GM19025 (cell line): ENCODE measurements around the gene WNT8B.

Source experiments
- ATAC-seq: cut with Tn5 transposase; IDR thresholded peaks from one replicate; pipeline ENCODE4 v1.9.1; 2021; ENCODE audit warnings: mild to moderate bottlenecking, low read depth, moderate library complexity; ENCODE audit not compliant: unreplicated experiment

The WNT8B gene, protein sequence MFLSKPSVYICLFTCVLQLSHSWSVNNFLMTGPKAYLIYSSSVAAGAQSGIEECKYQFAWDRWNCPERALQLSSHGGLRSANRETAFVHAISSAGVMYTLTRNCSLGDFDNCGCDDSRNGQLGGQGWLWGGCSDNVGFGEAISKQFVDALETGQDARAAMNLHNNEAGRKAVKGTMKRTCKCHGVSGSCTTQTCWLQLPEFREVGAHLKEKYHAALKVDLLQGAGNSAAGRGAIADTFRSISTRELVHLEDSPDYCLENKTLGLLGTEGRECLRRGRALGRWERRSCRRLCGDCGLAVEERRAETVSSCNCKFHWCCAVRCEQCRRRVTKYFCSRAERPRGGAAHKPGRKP

DNA sequence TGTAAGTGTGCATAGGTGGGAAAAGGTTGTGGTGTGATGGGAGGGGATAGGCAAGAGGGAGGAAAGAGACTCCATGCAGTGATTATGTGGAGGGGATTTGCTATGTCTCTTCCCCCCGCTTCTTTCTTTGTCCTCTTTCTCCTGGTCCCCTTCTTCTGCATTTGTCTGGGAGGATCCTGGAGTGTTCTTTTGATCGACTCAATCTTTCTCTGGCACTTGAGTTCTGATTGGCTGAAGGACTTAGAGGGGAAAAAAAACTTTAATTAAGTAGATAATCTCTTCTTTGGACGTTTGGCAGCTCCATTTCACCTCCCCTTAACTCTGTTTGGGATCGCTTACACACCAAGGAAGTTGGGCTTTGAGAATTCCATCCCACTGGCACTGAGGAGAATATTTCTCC lies at the start of gene WNT8B:
WNT8B (plus strand) TSS at position 301 of the 400 bp plus-strand sequence. CDS start 160 bp downstream, outside the sequence.
- no peak for ATAC-seq

DNA sequence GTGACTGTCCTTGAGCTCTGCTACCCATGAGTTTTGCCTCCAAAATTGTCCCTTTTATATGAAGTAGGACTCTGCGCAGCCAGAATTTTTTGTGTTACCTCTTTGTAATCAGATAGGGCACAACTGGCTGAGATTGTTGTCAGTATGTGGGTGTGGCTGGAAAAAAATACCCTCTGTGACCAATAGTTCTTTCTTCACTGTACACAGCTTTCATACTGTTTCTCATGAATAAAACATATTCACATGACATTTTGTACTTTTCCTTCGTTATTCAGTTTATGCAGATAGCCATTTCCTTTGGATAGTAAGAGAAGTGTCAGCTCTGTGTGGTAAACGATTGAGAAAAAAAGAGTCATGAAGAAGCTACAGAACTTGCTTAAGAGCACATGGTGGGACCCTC lies 49.6 kb upstream of the WNT8B start:
- ATAC-seq: no peak

DNA sequence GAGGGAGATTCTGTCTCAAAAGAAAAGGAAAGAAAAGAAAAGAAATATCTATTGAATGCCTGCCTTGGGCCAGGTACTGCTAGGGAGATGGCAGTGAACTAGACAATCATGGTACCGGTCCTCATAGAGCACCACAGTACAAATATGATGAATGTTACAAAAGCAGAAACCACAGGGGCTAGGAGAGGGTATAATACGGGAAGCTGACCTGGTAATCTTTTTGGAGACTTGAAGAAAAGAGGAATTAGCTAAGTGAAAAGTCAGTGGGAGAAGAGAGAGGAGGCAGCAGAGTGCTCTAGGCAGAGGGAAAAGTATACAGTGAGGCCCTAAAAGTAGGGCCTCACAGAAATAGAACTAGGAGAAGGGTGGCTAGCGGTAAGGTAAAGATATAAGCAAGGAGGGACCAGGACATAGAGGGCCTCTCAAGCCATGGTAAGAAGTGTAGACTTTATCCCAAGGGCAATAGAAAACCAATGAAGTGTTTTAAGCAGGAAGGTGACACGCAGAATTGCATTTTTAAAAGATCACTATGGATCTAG lies 42.8 kb upstream of the WNT8B start:
- no peak for ATAC-seq

DNA sequence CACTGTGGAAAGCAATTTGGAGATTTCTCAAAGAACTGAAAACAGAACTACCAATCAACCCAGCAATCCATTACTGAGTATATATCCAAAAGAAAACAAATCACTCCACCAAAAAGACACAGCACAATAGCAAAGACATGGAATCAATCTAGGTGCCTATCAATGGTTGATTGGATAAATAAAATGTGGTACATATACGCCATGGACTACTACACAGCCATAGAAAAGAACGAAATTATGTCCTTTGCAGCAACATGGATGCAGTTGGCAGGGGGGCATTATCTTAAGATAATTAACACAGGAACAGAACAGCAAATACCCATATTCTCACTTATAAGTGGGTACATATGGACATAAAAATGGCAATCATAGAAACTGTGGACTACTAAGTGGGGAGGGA lies 35.4 kb upstream of the WNT8B start:
- ATAC-seq: no peak

DNA sequence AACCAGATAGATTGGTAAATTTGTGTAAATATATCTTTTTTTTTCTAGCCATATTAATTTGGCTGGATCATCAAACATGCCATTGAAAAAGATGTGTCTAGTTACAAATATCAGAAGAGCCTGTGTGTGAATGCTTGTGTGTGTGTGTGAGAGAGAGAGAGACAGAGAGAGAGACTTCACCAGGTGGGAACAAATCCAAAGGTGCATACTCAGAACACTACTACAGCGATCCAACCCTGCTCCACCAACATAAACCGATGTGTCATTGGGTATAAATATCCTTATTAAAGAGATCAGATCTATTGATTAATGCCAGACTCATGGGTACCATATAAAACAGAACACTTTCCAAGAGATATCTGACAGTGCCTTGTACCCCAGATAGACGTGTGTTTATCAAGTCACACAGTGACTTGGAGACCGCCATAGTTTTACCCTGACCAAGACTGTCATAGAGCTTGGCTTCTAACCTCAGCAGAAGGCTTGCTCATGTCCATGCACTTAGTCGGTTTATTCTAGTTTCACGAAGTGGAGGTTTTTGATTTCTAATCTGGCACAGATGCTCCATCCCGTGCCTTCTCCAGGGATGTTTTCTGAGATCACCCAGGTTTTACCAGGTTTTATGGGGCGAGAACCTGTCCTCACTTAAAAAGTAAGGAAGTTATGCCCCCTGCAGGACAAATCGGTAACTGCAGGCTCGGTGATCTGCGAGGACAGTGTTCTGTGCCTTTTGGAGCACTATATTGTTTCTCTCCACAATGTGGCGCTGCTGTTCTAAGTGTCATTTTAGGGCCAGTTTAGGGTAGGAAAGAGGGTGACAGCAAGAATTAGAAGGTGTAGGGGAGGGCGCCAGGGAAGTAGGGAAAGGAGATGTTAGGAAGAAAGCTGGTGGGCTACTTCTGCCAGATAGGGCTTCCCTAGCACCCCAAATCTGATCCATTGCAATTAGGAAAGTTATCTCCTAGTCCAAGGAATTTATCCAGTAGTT lies 29.3 kb upstream of the WNT8B start:
- no peak for ATAC-seq

DNA sequence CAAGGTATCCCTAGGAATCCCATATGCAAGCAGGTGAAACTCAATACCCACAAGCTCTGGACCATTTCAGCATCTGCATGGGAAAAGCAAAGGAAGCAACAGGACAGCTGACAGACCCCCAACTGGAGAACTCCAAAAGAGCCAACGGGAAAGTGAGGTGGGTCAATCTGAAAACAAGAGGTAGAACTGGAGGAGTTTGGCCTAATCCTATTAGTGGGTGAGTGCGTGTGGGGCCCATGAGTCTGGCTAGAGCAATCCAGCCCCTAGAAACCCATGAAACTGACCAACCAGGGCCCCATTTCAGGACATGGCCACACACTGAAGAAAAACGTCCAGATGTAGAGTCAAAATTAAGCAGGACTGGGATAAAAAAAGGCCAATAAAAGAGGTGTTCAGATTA lies 26.6 kb upstream of the WNT8B start:
- ATAC-seq: no peak

DNA sequence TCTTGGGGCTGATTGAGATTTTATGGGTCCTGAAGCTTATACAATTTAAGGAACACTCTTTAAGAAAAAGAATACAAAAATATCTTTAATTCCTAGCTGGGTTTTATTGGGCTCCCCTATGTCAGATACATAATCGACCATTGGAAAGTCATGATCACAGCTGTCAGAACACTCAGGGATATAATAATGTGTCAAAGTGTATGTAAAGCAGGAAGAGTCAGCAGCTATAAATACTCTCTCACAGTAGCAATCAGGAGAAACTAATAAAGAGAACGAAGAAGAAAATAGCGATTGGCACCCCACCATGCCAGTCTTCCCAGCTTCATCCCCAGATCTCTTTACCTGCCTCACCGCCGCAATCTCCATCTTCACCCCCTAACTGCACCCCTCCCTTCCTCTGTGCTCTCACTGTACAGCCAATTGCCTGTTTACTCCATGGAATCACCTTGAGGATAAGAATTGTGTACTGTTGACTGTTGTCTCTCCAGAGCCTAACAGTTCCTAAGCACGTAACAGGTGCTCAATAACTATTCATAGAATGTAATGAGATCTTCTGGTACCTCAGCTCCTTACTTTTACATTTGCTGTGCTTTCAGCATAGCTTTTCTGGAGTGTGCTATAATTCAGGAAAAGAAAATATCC lies 24.0 kb upstream of the WNT8B start:
- no peak for ATAC-seq

DNA sequence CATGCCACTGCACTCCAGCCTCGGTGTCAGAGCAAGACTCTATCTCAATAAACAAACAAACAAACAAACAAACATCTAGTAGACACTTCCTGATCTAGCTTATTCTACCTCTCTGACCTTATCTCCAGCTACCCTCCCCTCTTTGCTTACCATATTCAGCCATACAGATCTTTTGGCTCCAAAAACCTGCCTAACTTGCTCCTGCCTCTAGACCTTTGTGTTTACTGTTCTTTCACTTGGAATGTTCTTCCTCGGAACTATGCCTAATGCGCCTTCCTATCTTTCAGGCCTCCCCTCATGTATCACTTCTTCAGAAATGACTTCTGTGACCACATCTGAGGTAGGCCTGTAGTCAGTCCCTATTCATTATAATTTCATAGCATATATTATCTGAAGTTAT lies 20.3 kb upstream of the WNT8B start:
- ATAC-seq: no peak

DNA sequence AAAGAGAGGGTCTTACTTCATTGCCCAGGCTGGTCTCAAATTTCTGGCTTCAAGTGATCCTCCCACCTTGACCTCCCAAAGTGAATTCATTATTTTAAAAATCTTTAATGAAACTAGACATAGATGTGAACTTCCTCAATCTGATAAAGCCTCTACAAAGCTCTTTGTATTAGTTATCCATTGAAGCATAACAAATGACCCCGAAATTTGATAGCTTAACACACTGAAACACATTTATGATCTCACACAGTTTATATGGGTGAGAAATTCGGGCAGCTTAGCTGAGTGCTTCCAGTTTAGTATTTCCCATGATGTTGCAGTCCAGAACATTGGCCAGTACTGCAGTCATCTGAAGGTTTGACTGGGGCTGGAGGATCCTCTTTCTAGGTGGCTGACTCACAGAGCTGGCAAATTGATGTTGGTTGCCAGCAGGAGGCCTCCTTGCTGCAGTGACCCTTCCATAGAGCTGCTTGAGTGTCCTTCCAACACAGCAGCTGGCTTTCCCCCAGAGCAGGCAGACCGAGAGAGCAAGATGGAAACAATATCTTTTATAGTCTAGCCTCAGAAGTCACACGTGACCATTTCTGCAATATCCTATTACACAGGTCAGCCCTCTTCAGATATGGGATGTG lies 16.6 kb upstream of the WNT8B start:
- ATAC-seq: no peak

DNA sequence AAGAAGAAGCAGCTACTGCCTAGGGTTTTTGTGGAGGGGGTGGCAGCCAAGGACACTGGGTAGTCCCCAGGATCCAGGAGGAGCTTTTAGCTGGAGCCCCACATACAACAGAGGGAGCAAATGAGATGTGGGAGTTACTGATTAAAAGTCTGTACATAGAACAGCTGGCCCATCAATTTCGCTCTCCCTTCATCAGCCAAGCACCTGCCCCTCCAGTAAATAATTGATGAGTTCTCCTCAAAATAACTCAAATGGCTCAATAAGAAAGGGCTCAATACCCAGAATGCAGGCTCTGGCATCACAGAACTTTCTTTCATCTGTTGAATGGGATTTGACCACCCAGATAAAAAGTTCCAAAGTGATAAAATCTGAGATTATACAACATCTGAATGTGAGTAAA lies 15.1 kb upstream of the WNT8B start:
- ATAC-seq: no peak

DNA sequence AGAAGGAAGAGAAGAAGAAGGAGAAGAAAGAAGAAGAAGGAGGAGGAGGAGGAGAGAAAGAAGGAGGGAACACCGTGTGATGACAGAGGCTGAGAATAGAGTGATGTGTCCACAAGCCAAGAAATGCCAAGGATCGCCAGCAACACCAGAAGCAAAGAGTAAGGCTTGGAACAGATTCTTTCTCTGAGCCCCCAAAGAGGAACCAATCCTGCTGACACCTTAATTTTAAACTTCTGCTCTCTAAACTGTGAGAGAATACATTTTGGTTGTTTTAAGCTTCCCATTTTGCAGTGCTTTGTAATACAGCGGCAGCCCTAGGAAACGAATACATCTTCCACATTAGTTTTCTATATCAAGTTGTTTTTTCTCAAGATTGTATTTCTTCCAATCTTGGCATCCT lies 13.9 kb upstream of the WNT8B start:
- ATAC-seq: no peak

DNA sequence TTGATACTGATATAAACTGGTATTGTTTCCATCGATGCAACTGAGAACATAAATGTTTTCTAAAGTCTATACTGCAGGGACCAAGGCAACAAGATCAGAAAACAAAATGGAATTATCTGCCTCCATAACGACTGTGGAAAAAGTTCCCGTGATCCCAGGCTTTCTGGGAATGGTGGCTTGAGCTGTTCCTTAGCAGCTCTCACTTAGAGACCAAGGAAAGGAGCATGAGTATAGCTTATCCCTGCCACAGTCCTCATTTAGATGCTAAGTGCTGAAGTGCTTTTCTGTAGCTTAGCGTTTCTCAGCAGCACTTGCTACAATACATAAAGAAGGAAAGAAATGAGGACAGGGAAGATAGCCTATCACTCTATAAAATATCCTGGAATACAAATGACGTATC lies 5.5 kb downstream of the WNT8B start:
- no peak for ATAC-seq

DNA sequence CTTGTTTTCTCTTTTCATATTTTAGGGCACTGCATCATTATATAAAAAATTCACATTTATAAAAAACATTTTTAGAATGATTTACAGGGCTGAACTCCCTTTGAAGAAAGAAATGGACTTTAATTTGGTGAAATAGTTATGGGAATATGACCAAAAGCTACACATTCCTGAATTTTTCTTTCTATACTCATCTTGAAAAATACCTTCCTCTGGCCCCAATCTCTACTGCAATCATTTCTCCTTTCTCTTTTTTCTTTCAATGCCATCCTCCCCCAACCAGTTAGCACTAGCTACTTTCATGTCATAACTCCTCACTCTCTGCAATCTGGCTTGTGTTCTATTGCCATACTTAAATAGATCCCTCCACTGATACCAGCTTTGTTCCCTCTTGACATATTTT lies 6.2 kb downstream of the WNT8B start:
- no peak for ATAC-seq

DNA sequence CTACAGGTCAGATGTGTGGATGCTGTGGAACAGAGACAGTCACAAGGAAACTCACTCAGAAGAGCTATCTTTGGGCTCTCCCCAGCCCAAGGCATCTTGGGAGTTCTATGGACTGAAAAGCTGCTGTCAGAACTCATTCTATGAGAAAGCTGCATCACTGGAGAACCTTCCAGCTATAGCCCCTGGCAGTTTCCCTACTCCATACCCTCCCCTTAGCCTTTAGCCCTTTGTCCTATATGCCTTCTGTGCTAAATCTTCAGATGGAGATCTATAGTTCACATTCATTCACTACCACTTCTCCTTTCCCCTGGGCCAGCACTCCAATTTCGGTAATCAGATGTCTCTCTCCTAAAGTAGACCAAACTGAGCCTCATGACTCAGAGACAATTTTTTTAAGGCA lies 6.9 kb downstream of the WNT8B start:
- ATAC-seq: no peak

DNA sequence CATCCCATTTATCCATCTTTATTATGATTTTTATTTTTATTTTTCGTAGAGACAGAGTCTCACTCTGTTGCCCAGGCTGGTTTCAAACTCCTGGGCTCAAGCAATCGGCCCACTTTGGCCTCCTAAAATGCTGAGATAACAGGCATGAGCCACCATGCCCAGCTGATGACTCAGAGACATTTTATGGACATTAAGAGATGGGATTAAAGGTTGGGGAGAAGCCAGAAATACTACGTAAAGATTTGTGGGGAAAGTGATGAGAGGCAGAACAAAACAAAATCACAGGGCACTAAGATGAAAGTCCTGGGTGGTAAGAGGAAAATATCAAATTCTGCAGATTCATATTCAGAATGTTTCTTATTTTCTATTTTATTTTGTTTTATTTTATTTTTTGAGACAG lies 7.6 kb downstream of the WNT8B start:
- no peak for ATAC-seq

DNA sequence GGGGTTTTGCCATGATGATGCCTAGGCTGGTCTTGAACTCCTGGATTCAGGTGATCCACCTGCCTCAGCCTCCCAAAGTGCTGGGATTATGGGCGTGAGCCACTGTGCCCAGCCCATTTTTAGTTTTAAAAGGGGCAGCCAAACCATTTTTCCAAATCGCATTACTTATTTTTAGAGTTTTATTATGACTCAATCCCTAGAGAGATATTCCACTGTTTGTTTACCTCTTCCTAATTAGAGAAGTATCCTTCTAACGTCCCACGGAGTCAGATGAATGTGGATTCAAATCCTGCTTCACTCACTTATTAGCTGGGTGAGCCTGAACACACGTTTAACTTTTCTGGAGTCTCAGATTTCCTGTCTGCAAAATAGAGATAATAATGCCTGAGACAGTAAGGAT lies 15.2 kb downstream of the WNT8B start:
- ATAC-seq: no peak

DNA sequence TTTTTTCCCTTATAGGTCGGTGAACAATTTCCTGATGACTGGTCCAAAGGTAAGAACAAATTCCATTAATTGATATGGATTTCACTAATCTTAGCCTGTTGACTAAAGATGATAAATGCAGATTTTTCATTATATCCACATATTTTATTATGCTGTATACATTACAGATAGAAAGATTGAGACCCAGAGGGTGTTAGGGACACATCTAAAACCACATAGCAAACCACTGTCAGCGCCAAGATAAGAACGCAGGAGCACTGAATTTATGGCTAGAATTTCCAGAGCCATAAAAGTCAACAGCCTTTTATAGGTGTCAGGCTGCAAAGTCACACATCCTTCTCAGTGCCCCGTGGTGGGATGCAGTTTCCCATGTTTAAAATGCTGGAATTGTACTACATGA lies 16.2 kb downstream of the WNT8B start:
- ATAC-seq: no peak

DNA sequence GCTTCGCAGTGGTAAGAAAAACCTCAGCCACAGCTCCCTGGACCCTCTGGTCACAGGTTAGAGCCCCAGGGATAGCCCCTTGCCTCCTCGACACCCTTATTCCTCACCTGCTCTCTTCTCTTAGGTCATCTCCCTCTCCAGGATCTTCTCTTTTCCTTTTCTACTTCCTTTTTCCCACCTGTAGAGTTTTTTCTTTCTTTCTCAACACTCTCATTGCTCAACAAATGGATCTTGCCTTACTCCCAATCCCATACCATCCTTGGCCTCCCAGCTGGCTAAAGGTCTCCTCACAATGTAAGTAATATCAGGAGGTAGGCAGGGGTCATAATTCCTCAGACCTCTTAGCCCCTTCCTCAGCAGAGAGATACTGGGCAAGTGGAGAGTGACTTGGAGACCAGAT lies 17.2 kb downstream of the WNT8B start:
- ATAC-seq: no peak

DNA sequence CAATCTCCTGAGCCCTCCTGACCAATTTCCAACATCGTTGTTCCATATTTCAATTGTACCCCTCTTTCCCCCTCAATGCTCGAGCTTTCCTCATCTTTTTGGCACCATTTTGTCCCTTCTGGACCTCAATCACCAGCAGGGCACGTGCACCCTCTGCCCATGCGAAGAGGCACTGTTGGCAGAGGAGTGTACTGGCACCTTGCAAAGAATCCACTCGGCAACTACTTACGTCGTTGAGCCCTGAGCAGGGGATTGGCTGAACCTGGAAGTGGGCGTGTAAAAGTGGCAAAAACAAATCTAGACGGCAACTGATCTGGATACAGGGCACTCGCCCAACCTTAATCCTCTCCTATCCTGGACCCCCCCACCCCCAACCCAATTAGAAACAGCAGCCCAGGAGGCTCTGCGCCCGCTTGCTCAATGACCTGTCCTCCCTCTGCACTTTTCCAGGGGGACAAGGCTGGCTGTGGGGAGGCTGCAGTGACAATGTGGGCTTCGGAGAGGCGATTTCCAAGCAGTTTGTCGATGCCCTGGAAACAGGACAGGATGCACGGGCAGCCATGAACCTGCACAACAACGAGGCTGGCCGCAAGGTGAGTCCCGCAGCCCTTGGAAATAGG lies 18.8 kb downstream of the WNT8B start:
- ATAC-seq: peak; percentile 99
